ENCODE measurements around the gene GNB1. TPM values are rescaled to one million over a fixed set of nuclear protein-coding genes. Genes with fewer than 3 reads are reported as not detected.

Gene GNB1
- polyA plus RNA-seq, 3 donors, result 41.9 to 357 (median 111) TPM

- 46% methylated on average over 12 of the region's 18 CpGs for WGBS (ENCODE audit: insufficient coverage)
- H3K27ac ChIP-seq (ENCODE audit: low read depth in 1 of 2, low read length in 2 of 2), result no peak overlapping the region
- H3K9me3 ChIP-seq (replicated peaks in 1 of 2; ENCODE audit: control insufficient read depth in 1 of 2, insufficient read depth in 1 of 2, low read length in 2 of 2), result no peaks in the 10 kb centered on the region
- no peaks in the 10 kb centered on the region for H3K36me3 Mint-ChIP-seq
- H3K36me3 ChIP-seq (replicated peaks in 1 of 2; ENCODE audit: control insufficient read depth in 1 of 2, insufficient read depth in 2 of 2, low read length in 2 of 2), result no peaks in the 10 kb centered on the region
- H4K20me1 ChIP-seq (ENCODE audit: insufficient read depth, low read length), result no peaks in the 10 kb centered on the region
- peaks cover 6 to 7% of the 10 kb centered on the region in 2 donors for H3K4me1 ChIP-seq (ENCODE audit: control insufficient read depth in 1 of 2, insufficient read depth in 2 of 2, low read length in 2 of 2)
- H3K27ac Mint-ChIP-seq, result no peak overlapping the region
- no peak overlapping the region for H3K4me3 ChIP-seq (replicated peaks in 1 of 3; ENCODE audit: low read depth in 2 of 3, low read length in 3 of 3)
- no peaks in the 10 kb centered on the region for H3K79me2 ChIP-seq (ENCODE audit: insufficient read depth, low read length)
- H3K9me3 Mint-ChIP-seq, result peaks cover 0 to 4% (median 0%) of the 10 kb centered on the region in 7 donors
- H2AFZ ChIP-seq (ENCODE audit: insufficient read depth, low read depth, low read length, poor library complexity, severe bottlenecking), result no peak overlapping the region
- H3K27me3 ChIP-seq (ENCODE audit: control insufficient read depth in 2 of 2, insufficient read depth in 2 of 2, low read length in 2 of 2), result no peaks in the 10 kb centered on the region
- peak in 1 of 3 donors; percentile 8 for DNase-seq
- no peak overlapping the region for H3K4me3 Mint-ChIP-seq
- peaks cover 2% of the 10 kb centered on the region for H3K4me1 Mint-ChIP-seq
- no peak overlapping the region for H3K9ac ChIP-seq (ENCODE audit: insufficient read depth, low read length, poor library complexity, severe bottlenecking)
- H3K27me3 Mint-ChIP-seq (ENCODE audit: low read depth in 3 of 3), result peaks cover 4 to 5% (median 4%) of the 10 kb centered on the region in 3 donors
- no peak overlapping the region for H3K4me2 ChIP-seq (replicated peaks; ENCODE audit: extremely low read depth, low read length, poor library complexity, severe bottlenecking)
- TF ChIP-seq, protein P1, sequence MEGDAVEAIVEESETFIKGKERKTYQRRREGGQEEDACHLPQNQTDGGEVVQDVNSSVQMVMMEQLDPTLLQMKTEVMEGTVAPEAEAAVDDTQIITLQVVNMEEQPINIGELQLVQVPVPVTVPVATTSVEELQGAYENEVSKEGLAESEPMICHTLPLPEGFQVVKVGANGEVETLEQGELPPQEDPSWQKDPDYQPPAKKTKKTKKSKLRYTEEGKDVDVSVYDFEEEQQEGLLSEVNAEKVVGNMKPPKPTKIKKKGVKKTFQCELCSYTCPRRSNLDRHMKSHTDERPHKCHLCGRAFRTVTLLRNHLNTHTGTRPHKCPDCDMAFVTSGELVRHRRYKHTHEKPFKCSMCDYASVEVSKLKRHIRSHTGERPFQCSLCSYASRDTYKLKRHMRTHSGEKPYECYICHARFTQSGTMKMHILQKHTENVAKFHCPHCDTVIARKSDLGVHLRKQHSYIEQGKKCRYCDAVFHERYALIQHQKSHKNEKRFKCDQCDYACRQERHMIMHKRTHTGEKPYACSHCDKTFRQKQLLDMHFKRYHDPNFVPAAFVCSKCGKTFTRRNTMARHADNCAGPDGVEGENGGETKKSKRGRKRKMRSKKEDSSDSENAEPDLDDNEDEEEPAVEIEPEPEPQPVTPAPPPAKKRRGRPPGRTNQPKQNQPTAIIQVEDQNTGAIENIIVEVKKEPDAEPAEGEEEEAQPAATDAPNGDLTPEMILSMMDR (IDR thresholded peaks at IDR 0.05), result no peak
- intact Hi-C loops (cut with micrococcal nuclease), result loop anchor here in 1 of 2 donors (5.0 kb wide), 1 partner anchor 488 kb away; the partner anchor contains the start of gene PEX10
Measured at GRCh38 chr1:1924386-1924785, 33.5 kb upstream of the GNB1 start.

DNA sequence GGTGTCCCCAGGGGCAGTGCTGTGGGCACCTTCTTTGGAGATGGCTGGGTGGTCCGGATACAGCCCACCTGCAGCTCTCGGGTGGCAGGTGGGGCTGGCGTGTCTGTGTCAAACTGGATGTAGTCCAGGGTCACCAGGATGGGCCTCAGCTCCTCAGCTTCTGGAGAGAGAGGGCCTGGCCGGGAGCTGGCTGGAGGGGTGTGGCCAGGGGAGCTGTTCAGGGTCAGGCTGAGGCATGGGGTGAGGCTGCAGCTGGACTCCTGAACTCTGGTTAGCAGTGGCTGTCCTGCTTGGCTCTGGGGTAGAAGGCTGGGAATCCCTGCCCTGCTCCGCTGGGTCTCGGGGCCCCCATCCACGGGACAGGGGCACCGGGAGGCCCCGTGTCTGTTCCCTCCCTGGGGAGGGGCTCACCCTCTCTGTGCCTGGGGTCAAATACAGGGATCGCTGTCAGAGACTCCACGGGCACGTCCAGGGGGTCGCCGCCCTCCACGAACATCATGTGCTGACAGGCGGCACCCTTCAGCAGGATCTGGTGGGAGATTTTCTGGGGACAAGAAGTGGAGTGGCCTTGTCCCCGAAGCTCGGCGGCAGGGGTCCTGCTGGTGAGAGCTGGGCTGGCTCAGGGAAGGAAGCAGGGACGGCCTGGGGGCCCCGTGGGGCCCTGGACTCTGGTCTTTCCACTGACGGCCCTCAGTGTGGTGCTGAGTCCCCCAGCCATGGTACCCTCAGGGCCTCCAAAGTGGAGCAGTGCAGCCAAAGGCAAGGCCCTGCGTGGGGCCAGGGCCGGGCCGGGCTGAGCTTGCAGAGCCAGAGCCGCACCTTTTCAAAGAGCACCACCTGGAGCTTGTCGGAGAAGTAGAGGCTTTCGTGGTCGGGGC is 32.3 kb upstream of the GNB1 start:
- no peak for DNase-seq
- Histone ChIP-seq H4K20me1 (ENCODE audit: insufficient read depth, low read length) (no peaks in the 10 kb centered on the region), H3K79me2 (ENCODE audit: insufficient read depth, low read length) (no peaks in the 10 kb centered on the region), H3K27ac (ENCODE audit: low read depth in 1 of 2, low read length in 2 of 2) (no peak overlapping the region), H3K4me3 (replicated peaks in 1 of 3; ENCODE audit: low read depth in 2 of 3, low read length in 3 of 3) (no peak overlapping the region), H3K4me2 (replicated peaks; ENCODE audit: extremely low read depth, low read length, poor library complexity, severe bottlenecking) (no peak overlapping the region), H3K36me3 (replicated peaks in 1 of 2; ENCODE audit: control insufficient read depth in 1 of 2, insufficient read depth in 2 of 2, low read length in 2 of 2) (no peaks in the 10 kb centered on the region), H3K27me3 (ENCODE audit: control insufficient read depth in 2 of 2, insufficient read depth in 2 of 2, low read length in 2 of 2) (peaks cover 0 to 4% of the 10 kb centered on the region in 2 donors), H2AFZ (ENCODE audit: insufficient read depth, low read depth, low read length, poor library complexity, severe bottlenecking) (no peak overlapping the region), H3K9ac (ENCODE audit: insufficient read depth, low read length, poor library complexity, severe bottlenecking) (no peak overlapping the region), H3K4me1 (ENCODE audit: control insufficient read depth in 1 of 2, insufficient read depth in 2 of 2, low read length in 2 of 2) (peaks cover 11 to 17% of the 10 kb centered on the region in 2 donors), H3K9me3 (replicated peaks in 1 of 2; ENCODE audit: control insufficient read depth in 1 of 2, insufficient read depth in 1 of 2, low read length in 2 of 2) (no peaks in the 10 kb centered on the region)
- TF ChIP-seq, protein P1 (IDR thresholded peaks at IDR 0.05), result no peak
- intact Hi-C loops (cut with micrococcal nuclease), result loop anchor here in 1 of 2 donors (5.0 kb wide), 1 partner anchor 489 kb away; the partner anchor contains the start of gene PEX10
- Mint-ChIP-seq H3K27me3 (ENCODE audit: low read depth in 3 of 3) (peaks cover 4 to 7% (median 6%) of the 10 kb centered on the region in 3 donors), H3K27ac (no peak overlapping the region), H3K36me3 (no peaks in the 10 kb centered on the region), H3K4me3 (no peak overlapping the region), H3K4me1 (peaks cover 6% of the 10 kb centered on the region), H3K9me3 (peaks cover 0 to 5% (median 0%) of the 10 kb centered on the region in 7 donors)
- 79% methylated on average over 28 of the region's 29 CpGs for WGBS (ENCODE audit: insufficient coverage)
